ENCODE data around the gene COLEC11.
A peak's percentile ranks its signal among the peaks of the same experiment; 100 is the strongest.

Gene COLEC11

DNA sequence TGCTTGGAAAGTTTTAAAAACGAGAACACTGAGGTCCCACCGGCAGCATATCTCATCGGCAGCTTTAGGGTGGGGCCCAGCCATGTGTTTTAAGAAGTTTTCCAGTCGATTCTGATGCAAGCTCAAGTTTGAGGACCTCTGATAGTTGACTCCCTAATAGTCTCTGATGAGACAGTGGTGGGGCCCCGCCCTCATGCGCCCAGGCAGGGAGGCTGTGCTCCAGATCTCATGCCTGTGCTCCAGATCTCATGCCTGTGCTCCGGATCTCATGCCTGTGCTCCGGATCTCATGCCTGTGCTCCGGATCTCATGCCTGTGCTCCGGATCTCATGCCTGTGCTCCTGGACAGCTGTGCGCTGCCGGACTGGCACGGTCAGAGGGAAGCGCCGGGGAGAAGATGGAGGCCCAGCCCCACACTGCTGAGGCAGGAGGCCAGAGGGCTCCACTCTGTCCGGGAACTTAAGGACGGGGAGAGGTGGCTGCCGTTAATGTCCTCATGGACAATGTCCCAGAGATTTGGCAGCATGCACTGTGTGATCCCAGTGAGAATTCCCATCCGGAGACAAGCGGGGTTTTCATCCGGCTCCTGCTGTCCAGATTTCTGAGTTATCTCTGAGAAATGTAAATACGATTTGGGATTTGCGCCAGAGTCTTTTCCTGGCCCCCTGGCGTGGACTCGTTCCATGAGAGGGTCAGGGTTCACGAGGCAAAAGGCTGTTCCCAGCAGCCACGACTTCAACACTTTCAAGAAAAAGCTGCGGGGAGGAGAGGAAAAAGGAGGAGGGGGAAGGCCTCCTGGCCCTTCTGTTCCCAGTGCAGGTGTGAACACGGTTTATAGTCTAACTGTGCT is 9.4 kb upstream of the COLEC11 start:
- peak; percentile 74 for DNase-seq (ENCODE audit: low read depth)

DNA sequence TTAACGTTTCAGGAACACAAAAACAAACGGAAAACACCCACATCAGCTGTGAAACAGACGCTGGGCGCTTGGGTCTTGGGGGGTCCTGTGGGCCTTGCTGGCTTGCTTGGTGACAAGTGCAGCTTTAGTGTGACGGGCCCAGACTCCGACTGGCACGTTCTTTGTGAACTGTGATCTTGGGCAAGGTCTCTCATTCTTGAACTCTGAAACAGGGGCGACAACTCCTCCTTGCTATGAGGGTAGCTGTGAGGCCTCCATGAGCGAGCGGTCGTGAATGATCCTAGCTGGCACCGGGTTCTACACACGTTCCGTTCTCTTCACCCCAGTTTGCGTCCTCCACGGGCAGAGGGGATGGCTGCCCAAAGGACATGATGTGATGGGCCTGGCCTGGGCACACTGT is 8.7 kb upstream of the COLEC11 start:
- DNase-seq (ENCODE audit: low read depth), result no peak

DNA sequence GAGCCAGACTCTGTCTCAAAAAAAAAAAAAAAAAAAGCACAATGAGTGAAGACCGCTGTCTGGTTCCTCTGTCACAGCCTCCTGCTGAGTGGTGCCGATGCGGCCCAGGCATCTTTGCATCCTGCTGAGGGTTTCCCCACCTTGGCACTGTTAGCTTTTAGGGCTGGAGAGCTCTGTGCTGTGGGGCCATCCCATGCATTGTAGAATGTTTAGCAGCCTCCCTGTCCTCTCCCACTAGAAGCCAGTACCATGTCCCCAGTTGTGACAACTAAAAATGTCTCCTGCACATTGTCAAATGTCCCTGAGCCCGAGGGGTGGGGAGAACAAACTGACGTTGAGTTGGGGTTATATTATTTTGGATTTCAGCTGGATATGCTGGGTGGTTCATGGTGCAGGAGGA is 7.9 kb upstream of the COLEC11 start:
- no peak for DNase-seq (ENCODE audit: low read depth)

DNA sequence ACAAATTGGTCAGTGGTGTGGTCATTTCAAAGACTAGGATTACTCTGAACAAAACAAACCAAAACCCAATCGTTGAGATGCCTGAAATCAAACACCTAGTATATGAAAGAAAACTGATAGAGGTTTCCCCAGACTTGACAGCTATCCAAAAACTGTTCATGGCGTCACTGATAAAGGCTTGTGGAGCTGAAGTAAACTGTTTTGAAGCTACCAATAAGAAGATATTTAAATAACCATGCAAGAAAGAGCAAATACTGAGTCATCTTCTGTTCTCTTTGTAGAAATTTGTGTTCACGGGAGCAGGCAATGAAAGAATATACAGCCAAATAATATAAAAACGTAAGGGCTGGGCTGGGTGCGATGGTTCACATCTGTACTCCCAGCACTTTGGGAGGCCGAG is 7.5 kb upstream of the COLEC11 start:
- DNase-seq (ENCODE audit: low read depth), result no peak

DNA sequence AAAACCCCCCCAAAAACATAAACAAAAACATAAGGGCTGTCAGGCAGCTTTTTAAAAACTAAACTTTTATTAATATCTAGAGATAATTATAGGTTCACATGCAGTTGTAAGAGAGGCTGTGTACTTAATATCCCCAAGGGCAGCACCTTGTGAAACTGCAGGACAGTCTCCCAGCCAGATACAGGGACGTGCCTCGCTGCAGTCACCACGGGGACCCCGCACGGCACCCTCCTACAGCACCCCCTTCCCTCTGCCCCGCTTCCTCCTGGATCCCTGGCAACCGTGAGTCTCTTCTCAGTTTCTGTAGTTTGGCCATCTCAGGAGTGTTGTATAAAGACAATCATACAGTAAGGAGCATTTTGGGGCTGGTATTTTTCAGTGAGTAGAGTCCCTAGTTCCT is 6.8 kb upstream of the COLEC11 start:
- DNase-seq (ENCODE audit: low read depth), result no peak

- DNase-seq (ENCODE audit: low read depth), result no peak
Observed at GRCh38 chr2:3589086-3589485, 5.8 kb upstream of the COLEC11 start.

DNA sequence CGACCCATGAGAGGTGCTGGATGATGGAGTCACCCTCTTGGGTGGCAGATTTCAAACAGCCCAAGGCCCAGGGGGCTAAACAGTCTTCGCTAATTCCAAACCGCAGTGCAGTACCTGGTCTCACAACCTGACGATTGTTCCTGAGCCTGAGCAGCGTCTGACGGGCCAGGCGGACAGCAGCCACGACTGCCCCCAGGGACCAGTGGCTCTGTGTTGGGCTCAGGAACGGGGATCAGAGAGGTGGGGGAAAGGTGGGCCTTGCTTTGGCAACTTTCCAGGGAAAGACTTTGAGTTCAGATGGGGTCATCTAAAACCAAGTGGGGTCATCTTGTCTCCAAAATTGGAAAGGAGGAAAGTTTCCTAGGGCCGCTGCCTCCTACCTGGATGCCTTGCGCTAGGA is 492 bp downstream of the COLEC11 start:
- DNase-seq (ENCODE audit: low read depth), result no peak

- no peak for DNase-seq (ENCODE audit: low read depth)
Observed at GRCh38 chr2:3595985-3596384, 1.1 kb downstream of the COLEC11 start.

DNA sequence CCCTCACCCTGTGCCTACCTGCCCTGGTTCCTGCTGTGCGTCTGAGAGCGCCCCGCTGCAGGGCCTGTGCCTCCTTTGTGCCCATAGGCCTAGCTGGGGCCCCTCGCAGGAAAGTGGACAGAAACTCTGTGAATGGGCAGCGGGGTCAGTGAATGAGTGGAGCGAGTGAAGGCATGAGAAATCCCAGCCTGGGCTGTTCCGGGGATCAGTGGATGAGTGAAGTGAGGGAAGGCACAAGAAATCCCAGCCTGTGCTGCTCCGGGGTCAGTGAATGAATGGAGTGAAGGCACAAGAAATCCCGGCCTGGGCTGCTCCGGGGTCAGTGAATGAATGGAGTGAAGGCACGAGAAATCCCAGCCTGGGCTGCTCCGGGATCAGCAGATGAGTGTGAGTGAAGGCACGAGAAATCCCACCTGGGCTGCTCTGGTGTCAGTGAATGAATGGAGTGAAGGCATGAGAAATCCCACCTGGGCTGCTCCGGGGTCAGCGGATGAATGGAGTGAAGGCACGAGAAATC is 2.0 kb downstream of the COLEC11 start:
- no peak for DNase-seq (ENCODE audit: low read depth)

DNA sequence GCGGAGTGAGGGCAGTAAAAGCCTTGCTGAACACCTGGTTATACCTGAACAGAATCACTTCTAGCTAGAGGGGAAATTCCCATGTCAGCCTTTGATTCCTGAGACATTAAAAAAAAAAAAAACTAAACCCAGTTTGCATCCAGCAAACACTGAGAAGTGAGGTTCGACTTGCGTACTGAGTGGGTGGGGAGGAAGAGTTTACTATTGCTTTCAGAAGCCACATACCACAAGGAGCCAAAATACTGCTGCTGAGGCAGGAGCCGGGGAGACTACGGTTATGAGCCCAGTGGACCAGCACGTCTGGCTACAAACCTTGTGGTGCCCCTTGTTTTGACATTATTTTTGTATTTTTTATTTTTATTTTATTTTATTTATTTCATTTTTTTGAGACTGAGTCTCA is 2.7 kb downstream of the COLEC11 start:
- no peak for DNase-seq (ENCODE audit: low read depth)

DNA sequence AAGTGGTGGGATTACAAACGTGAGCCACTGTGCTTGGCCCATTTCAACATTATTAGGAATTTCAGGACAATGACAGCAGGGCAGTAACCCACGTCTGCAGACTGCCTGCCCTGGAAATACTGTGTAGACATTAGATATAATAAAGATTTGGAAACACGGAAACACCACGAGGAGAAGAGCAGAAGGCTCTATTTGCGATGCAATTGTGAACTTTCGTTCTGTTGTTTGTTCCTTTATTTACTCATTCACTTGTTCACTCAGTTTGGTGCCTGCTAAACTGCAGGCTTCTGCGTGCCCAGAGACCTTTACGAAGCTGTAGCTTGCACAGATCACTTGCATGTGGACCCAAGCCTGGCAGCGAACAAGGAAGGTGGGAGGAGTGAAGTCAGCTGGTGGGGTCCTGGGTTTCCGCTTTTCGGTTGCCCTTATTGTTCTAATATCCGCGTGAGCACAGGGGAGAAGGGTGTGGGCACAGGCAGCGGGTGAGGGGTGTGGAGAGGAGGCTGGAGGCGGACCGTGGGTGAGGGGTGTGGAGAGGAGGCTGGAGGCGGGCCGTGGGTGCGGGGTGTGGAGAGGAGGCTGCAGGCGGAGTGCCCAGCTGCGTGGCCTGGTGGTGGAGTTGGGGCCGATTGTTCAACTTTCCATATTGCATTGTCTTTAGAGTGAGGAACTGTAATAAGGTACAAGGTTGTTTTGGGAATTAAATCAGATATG is 3.4 kb downstream of the COLEC11 start:
- no peak for DNase-seq (ENCODE audit: low read depth)

- DNase-seq (ENCODE audit: low read depth), result no peak
Observed at GRCh38 chr2:3598912-3599854, 4.3 kb downstream of the COLEC11 start.

DNA sequence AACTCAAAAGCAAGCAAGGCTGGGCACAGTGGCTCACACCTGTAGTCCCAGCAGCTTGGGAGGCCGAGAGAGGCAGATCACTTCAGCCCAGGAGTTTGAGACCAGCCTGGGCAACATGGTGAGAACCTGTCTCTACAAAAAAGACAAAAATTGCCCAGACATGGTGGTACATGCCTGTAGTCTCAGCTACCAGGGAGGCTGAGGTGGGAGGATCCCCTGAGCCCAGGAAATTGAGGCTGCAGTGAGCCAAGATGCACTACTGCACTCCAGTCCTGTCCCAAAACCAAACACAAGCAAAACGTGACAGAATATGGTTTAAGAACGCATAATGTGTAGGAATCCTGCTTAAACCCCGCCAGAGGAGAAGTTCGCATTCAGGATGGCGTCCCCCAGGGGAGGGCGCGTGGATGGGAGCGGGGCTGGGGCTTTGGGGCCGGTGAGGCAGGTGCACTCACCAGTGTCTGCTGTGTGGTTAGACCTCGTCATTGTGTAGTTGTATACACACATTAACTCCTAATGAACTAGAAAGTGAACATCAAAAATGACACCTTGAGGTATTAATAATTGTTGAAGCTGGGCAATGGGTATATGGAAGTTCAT is 5.4 kb downstream of the COLEC11 start:
- DNase-seq (ENCODE audit: low read depth), result no peak

DNA sequence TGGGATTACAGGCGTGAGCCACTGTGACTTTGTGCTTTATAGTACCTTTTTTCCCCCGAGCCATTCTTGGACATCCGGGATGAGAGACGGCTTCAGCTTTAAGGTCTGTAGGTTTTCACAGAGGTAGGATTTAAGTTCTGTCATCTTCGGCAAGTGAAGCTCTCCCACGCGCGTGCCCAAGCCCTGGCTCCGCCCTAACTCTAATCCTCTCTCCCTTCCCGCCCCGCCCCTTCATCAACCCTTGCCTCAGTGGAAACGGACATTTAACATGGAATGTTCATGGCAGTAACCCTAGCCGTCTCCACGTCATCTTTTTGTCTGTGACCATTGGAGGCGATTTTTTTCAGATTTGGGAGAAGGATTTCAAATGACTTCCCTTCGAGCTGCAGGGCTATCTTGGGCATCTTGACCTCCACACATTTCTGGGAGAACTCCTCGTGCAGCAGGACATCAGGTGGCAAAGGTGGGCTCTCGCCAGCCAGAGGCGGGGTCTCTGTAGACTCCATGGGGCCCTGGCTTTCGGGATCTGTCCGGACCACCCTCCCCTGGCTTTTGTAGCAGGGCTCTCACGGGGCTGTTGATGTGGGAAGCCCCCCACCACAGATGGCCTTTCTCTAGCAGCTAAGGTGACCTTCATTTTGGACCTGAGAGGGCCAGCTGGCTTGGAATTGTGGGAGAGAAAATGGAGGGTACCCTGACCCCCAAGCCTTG is 6.8 kb downstream of the COLEC11 start:
- no peak for DNase-seq (ENCODE audit: low read depth)

- DNase-seq (ENCODE audit: low read depth), result no peak
Observed at GRCh38 chr2:3602553-3603339, 7.8 kb downstream of the COLEC11 start.

DNA sequence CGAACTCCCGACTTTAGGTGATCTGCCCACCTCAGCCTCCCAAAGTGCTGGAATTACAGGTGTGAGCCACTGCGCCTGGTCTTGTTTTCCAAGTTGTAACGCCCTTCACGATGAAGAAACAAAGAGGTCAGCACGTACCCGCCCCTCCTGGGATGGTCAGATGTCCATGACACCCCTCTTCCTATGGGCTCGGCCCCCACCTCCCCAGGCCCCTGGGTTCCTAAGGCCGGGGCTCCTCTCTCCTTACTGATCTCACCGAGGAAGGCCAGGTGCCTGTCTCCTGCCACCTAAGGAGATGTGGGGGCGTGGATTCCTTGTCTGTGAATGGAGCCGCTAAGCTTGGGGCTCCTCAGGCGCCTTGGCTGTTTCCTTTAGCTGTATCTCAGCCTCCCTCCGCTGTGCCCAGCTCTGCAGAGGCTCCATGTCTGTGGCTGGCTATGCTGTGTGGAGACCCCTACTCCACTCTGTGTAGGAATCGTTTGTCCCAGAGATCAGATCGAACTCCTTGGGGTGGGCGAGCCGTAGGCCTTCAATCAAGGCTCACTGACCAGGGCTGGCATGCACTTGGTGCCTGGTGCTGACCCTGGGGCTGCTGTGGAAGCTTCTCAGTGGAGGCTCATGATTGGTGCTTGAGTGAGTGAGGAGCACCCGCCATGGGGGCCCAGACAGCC is 8.8 kb downstream of the COLEC11 start:
- no peak for DNase-seq (ENCODE audit: low read depth)

DNA sequence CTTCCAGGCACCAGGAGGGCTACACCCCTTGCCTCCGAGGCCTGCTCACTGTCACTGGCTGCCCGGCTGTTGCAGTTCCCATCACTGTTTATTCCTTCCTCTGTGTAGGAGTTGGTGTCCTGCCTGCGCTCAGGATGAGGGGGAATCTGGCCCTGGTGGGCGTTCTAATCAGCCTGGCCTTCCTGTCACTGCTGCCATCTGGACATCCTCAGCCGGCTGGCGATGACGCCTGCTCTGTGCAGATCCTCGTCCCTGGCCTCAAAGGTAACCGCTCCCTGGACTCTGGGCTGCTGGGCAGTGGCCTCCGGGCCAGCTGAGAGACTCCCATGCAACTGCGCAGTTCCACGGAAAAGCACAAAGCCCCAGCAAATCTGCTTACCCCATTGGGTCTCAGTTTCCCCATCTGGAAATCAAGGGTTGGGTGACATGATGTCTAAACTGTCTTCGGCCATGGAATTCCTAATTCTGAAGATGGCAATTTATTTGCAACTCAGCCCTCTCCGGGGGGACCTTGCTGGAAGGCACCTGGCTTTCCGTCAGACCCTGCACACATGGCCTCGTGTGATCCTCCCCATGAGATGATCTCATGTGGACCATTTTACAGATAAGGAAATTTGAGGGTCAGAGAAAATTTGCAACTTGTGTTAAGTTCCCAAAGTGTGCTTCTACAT is 9.4 kb downstream of the COLEC11 start:
- DNase-seq (ENCODE audit: low read depth), result no peak

- no peak for DNase-seq (ENCODE audit: low read depth)
Observed at GRCh38 chr2:3604991-3605961, 10.4 kb downstream of the COLEC11 start.
